Peyer's patch (tissue), 4 donors: ENCODE results near the gene TM7SF2.

ENCODE experiments used
- POLR2A ChIP-seq, 2 donors: fragments of 450-650 bp; IDR thresholded peaks; one replicate each; pipeline ENCODE4 v1.5.1; 2017; ENCODE audit warnings: antibody characterized with exemption in 2 of 2, mild to moderate bottlenecking in 2 of 2, moderate library complexity in 2 of 2
- TF ChIP-seq, protein P1 (sequence below), 6 experiments: fragments of 450-650 bp in 4 of 6; fragments of 200-600 bp in 2 of 6; sonication (generic) in 1 of 6; IDR thresholded peaks; one replicate each; pipeline ENCODE4 v1.5.1; 2017 to 2019; ENCODE audit warnings: antibody characterized with exemption in 6 of 6, mild to moderate bottlenecking in 3 of 6, moderate library complexity in 1 of 6

DNA sequence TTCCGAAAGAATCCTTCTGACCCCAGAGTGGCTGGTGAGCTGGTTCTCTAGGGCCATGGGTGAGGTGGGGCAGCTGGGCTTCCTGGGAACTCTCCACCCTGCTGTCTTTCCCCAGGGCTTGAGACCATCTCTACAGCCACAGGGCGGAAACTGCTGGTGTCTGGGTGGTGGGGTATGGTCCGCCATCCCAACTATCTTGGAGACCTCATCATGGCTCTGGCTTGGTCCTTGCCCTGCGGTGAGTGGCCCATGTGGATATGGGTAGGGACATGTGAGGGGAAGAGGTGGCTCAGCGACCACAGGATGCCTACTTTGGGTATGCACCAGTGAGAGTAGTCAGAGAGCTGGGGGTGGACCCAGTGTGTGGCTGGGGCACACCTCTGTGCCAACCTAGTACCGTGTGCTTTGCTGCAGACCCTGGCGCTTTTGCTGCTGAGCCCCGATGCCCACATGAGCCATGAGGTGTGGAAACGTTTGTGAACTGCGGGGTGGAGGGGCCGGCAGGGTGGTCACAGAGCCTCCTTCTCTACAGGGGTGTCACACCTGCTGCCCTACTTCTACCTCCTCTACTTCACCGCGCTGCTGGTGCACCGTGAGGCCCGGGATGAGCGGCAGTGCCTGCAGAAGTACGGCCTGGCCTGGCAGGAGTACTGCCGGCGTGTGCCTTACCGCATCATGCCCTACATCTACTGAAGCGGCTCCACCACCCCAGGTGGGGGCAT, 3.9 kb downstream of the TM7SF2 start:
- TF ChIP-seq POLR2A (IDR thresholded peaks at IDR 0.05) = no peak
- TF ChIP-seq, protein P1, sequence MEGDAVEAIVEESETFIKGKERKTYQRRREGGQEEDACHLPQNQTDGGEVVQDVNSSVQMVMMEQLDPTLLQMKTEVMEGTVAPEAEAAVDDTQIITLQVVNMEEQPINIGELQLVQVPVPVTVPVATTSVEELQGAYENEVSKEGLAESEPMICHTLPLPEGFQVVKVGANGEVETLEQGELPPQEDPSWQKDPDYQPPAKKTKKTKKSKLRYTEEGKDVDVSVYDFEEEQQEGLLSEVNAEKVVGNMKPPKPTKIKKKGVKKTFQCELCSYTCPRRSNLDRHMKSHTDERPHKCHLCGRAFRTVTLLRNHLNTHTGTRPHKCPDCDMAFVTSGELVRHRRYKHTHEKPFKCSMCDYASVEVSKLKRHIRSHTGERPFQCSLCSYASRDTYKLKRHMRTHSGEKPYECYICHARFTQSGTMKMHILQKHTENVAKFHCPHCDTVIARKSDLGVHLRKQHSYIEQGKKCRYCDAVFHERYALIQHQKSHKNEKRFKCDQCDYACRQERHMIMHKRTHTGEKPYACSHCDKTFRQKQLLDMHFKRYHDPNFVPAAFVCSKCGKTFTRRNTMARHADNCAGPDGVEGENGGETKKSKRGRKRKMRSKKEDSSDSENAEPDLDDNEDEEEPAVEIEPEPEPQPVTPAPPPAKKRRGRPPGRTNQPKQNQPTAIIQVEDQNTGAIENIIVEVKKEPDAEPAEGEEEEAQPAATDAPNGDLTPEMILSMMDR (IDR thresholded peaks at IDR 0.05) = no peak
